ENCODE results near the gene MIER1. TPM values are rescaled to one million over a fixed set of nuclear protein-coding genes. Genes with fewer than 3 reads are reported as not detected.

The MIER1 gene
- total and polyA plus RNA-seq, 9 of the 15 experiments (the other 6 are each of a cell fraction or from before 2014, with no cell fraction given) = 13.9 to 34.8 (median 21.5) TPM

DNA sequence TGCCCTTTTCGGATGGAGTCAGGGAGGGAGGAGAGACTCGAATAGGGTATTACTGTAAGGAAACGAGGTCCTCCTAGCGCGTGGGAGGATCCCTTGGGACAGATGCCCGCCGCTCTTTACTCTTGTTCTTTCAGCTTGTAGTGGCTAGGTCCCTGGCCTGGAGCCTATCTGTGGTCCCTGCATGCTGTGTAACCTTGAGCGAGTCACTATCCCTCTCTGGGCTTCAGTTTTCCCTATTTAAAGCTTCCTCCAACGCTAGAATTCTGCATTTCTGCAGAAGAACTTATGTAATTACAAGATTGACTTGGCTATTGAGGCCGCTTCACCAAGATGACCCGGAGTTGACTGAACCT, 744 bp downstream of the MIER1 start:
- FAIRE-seq (no peak), ATAC-seq (peak; percentile 46), DNase-seq (ENCODE audit: extremely low read depth in 1 of 4, low spot score in 3 of 4) (no peak)
- intact Hi-C loops (cut with micrococcal nuclease) = loop anchor here (2.0 to 5.0 kb wide), 3 partner anchors 157 to 507 kb away; partner anchors contain the start of gene SERBP1
- Histone ChIP-seq H2AFZ (ENCODE audit: low read depth, low read length) (peak overlapping the region; percentile 98), H3K36me3 (ENCODE audit: control insufficient read depth, insufficient read depth, low read length) (peaks cover 2% of the 10 kb centered on the region; the same call in 1 of the 3 replicates), H3K4me2 (ENCODE audit: insufficient read depth, low read length) (peak overlapping the region; percentile 93), H3K9ac (ENCODE audit: insufficient read depth in 1 of 2, low read depth in 2 of 2, low read length in 2 of 2) (peak overlapping the region; percentile 62 to 89), H3K79me2 (ENCODE audit: control insufficient read depth, insufficient read depth, low read length) (peaks cover 73% of the 10 kb centered on the region), H3K9me1 (ENCODE audit: control insufficient read depth, insufficient read depth, low read length) (no peaks in the 10 kb centered on the region), H3K27me3 (ENCODE audit: control insufficient read depth in 2 of 2, insufficient read depth in 2 of 2, low read length in 2 of 2) (no peaks in the 10 kb centered on the region), H3K4me3 (peak overlapping the region; percentile 85), H4K20me1 (replicated peaks; ENCODE audit: control insufficient read depth, insufficient read depth, low read length) (no peaks in the 10 kb centered on the region), H3K9me3 (replicated peaks; ENCODE audit: control insufficient read depth, insufficient read depth, low read depth, low read length) (no peaks in the 10 kb centered on the region), H3K27ac (ENCODE audit: extremely low read depth, low read depth, low read length) (peak overlapping the region; percentile 81), H3K4me1 (replicated peaks in 1 of 2; ENCODE audit: control insufficient read depth in 2 of 2, insufficient read depth in 2 of 2, low read length in 2 of 2) (peaks cover 4 to 16% of the 10 kb centered on the region in 2 experiments; a peak in 4 of 5 replicates)
- in situ Hi-C loops (cut with MboI) = no loop called here
- POLR2A ChIA-PET = interaction anchor here (0.7 to 1.9 kb wide), 2 partner anchors 9 to 41 kb away, joined by 4 to 8 read pairs; no protein-coding TSS in a partner anchor
- BruUV-seq (replicated peaks) = no TSS peak
- 0% methylated on average over 11 of the region's 11 CpGs for WGBS (ENCODE audit: insufficient coverage, low coverage, missing lambda C conversion rate)
- CTCF ChIA-PET (ENCODE audit: low intra/inter-chr PET ratio) = no interaction called here
- no peak for TF ChIP-seq STAT6 (CRISPR knock-in tag; IDR thresholded peaks at IDR 0.05)
- no peak for TF ChIP-seq GMEB1 (CRISPR knock-in tag; IDR thresholded peaks at IDR 0.05)
- no peak for TF ChIP-seq BDP1 (IDR thresholded peaks at IDR 0.05; ENCODE audit: insufficient read depth, insufficient read length)
- TF ChIP-seq DACH1 (IDR thresholded peaks at IDR 0.05; ENCODE audit: partially characterized antibody) = no peak
- no peak for TF ChIP-seq POLR2G (IDR thresholded peaks at IDR 0.05; ENCODE audit: low read depth, low read length)
- TF ChIP-seq MAFF (IDR thresholded peaks at IDR 0.05; ENCODE audit: low read length) = no peak
- TF ChIP-seq SMAD3 (CRISPR knock-in tag; conservative IDR thresholded peaks at IDR 0.05) = no peak
- TF ChIP-seq, protein P1, sequence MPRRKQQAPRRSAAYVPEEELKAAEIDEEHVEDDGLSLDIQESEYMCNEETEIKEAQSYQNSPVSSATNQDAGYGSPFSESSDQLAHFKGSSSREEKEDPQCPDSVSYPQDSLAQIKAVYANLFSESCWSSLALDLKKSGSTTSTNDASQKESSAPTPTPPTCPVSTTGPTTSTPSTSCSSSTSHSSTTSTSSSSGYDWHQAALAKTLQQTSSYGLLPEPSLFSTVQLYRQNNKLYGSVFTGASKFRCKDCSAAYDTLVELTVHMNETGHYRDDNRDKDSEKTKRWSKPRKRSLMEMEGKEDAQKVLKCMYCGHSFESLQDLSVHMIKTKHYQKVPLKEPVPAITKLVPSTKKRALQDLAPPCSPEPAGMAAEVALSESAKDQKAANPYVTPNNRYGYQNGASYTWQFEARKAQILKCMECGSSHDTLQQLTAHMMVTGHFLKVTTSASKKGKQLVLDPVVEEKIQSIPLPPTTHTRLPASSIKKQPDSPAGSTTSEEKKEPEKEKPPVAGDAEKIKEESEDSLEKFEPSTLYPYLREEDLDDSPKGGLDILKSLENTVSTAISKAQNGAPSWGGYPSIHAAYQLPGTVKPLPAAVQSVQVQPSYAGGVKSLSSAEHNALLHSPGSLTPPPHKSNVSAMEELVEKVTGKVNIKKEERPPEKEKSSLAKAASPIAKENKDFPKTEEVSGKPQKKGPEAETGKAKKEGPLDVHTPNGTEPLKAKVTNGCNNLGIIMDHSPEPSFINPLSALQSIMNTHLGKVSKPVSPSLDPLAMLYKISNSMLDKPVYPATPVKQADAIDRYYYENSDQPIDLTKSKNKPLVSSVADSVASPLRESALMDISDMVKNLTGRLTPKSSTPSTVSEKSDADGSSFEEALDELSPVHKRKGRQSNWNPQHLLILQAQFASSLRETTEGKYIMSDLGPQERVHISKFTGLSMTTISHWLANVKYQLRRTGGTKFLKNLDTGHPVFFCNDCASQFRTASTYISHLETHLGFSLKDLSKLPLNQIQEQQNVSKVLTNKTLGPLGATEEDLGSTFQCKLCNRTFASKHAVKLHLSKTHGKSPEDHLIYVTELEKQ (CRISPR knock-in tag; IDR thresholded peaks at IDR 0.05) = no peak
- no peak for TF ChIP-seq NCOA4 (IDR thresholded peaks at IDR 0.05; ENCODE audit: partially characterized antibody)
- TF ChIP-seq TAL1 (IDR thresholded peaks at IDR 0.05) = no peak
- no peak for TF ChIP-seq CCAR2 (IDR thresholded peaks at IDR 0.05; ENCODE audit: low read depth, low read length)
- TF ChIP-seq, protein P2, sequence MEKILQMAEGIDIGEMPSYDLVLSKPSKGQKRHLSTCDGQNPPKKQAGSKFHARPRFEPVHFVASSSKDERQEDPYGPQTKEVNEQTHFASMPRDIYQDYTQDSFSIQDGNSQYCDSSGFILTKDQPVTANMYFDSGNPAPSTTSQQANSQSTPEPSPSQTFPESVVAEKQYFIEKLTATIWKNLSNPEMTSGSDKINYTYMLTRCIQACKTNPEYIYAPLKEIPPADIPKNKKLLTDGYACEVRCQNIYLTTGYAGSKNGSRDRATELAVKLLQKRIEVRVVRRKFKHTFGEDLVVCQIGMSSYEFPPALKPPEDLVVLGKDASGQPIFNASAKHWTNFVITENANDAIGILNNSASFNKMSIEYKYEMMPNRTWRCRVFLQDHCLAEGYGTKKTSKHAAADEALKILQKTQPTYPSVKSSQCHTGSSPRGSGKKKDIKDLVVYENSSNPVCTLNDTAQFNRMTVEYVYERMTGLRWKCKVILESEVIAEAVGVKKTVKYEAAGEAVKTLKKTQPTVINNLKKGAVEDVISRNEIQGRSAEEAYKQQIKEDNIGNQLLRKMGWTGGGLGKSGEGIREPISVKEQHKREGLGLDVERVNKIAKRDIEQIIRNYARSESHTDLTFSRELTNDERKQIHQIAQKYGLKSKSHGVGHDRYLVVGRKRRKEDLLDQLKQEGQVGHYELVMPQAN (IDR thresholded peaks at IDR 0.05; ENCODE audit: borderline replicate concordance) = no peak

Data from K562 (cell line).